Stromal cell of bone marrow (primary cell): ENCODE results near the gene SMIM8.
"Not testable (repeated sequence)": the region's sequence is repeated elsewhere in the genome, so short reads cannot be mapped to it uniquely, and the experiment has no call there.

Experiments used
- DNase-seq: peaks from one replicate; pipeline ENCODE4 v3.0.0-alpha.2; 2012; ENCODE audit warnings: low read depth

SMIM8 gene

DNA sequence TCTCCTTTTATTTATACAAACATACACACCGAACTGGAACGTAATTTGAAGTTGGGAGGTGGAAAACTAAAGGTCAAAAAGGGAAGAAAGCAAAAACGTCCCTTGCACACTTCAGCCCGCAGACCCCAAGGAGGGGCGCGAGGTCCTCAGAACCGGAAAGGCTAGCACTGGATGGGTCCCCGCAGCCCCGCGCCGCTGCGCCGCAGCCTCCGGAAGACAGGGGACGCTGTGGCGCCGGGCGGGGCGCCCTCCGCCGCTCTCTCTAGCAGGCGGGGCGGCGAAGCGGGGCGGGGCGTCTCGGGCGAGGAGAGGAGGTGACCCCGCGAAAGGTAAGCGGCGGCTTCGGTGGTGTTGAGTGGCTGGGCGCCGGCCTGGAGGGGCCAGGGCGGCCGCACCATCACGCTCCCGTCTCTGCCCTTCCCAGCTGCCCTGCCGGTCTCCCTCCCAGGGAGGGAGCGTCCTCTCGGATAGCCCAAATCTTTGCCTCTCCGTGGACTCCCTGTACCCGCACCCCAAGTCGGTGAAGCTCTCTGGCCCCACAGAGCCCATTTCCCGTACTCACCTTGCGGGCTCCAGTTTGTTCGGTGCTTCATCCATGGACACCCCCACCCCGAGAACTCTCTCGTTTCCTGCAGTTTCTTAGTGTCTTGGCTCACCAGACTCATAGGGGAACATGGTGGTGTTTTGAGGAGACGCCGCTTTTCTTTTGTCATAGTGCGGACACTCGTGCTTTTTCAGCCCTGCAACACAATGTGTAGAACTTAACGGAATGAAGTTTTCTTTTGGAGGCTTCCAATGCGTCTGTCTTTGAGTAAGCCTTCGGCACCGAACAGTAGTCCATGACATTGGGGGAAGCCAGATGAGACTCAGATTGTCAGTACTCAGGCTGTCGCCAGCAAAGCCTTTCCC lies at the start of gene SMIM8:
SMIM8 (plus strand) TSS at position 285 of the 909 bp plus-strand sequence. CDS start 14,444 bp downstream, outside the sequence.
- peak; percentile 44 for DNase-seq

DNA sequence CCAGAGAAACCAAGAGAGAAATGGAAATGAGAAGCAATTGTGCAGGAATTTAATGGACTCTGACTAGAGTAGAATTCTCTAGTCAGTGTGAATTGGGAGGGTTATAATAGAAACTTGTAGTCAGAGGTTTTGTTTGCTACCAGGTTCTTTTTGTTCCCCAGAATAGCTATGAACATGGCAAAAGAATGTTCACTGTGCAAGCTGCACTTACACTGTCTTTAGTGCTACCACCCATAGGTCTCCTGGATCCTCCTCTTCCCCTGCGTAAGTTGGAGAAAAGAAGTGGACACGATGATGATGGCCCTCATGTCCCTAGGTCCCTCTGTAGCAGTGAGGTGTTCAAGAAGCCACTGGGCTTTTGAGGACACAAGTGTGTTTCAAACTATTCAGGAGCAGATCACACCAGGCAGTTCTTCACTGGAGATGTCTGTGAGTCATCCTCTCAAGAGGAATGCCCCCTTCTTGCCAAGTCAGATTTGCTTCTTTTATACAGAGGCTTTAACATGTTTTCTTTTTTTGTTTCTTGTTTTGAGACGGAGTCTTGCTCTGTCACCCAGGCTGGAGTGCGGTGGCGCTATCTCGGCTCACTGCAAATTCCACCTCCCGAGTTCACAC lies 47.6 kb upstream of the SMIM8 start:
- peak; percentile 34 for DNase-seq

GRCh38 chr6:87276624-87277023 lies 45.8 kb upstream of the SMIM8 start:
- no peak for DNase-seq

DNA sequence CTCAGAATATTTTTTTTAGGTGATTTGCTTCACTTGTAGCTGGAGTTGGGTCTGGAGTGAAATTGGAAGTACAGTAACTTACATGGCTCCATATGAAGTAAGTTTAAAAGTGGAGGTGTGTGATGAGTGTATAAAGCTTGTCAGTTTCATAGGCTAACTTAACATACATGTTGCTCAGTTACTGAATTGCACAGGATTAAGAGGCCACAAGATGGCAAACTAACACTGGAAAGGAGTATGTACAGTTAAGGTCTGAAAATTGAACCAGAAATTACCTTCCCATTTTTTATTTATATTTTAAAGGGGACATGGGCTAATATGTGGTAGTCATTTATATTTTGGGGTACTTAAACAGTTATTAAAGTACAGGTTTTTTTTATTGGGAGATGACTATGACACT lies 45.3 kb upstream of the SMIM8 start:
- no peak for DNase-seq

- no peak for DNase-seq
Observed at GRCh38 chr6:87279196-87279595, 43.2 kb upstream of the SMIM8 start.

DNA sequence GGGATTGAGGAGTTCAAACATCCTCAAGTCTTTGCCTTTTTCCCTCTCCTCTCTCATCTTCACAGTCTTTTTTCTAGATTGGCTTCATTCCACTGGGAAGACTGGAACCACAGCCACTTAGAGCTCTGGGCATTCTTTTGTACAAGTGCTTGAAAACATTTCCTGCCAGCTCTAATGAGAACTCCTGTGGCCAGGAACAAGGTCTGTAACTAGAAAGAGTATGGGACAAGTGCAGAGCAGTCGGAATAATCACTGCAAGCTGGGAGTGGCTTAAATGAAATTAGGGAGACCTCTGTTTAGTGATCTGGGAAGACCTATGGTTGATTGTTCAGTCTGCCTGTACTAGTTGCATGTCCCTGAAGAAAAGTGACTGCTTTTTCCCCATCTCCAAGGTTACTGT lies 41.0 kb upstream of the SMIM8 start:
- no peak for DNase-seq

DNA sequence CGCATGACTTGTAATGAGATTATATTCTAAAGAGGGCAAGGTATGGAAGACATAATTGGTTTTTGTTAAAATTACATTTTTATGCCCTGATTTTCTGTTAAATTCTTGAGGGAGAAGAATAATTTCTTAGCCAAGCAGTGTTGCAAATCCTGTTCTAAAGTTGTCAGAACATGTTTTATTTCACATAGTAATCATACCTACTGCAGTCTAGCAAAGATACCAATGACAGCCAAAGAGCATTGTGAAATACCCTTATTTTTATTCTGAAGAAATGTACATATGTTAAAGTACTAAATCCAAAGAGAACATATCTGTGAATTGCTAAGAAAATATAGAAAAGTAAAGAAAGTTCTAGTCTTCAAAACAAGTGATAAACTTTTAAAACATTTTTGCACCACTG lies 39.6 kb upstream of the SMIM8 start:
- DNase-seq: no peak

GRCh38 chr6:87283461-87283860 lies 38.9 kb upstream of the SMIM8 start:
- DNase-seq: no peak

DNA sequence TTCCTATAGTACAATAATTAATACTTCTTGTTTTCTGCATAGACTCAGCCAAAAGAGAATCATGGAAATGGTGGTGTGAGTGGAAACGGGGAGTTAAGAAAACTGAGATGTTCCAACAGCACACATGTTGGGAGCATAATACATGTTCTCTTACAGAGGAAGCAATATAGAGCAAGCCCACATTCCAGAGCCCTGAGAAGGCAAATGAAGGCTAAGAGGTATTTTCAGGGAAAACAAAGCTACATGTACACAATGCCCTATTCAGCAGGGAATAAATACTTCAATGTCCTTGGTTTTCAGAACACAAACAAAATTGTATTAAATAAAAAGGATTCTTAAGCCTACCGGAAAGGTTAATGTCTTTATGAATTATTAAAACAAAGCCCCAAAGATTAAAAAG lies 35.1 kb upstream of the SMIM8 start:
- DNase-seq: no peak

GRCh38 chr6:87289571-87289970 lies 32.8 kb upstream of the SMIM8 start:
- DNase-seq: no peak

- DNase-seq: no peak
Observed at GRCh38 chr6:87291883-87292282, 30.5 kb upstream of the SMIM8 start.

DNA sequence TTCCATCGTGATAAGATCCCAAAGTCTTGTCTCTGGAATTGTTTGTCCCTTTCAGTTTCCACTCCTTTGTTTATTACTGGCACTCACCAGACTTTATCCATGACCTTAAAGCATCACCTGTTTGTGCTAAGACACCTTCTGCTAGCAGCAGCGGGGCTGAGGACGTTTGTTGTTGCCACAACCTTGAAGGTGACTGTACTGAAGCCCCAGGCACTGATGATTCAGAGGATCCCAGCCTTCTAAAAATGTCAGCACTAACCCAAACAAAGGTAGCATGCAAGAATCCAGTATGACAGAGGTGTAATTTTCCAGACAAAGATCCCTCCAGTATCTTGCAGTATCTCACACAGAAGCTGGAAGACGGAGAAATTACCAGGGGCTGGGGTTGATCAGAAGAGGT lies 28.9 kb upstream of the SMIM8 start:
- DNase-seq: no peak

DNA sequence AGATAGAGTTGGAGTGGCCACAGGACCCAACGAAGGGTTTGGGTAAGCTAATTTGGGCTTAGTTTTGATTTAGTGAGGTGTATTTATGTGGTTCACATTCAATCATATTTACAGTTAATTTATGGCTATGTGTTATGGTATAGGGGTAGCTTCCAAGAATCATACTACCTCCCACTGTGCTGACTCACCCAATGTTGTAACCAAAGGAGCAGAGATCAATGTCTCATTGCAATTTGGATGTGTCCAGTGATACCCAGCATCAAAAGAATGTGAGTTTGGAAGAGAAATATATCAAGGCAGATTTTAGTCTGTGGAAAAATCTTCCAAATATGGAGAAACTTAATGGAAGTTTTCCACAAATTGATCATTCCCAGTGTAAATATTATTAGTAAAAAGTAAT lies 25.3 kb upstream of the SMIM8 start:
- peak; percentile 6 for DNase-seq

- DNase-seq: not testable (repeated sequence)
Observed at GRCh38 chr6:87301277-87301676, 21.1 kb upstream of the SMIM8 start.

- DNase-seq: no peak
Observed at GRCh38 chr6:87308970-87309369, 13.4 kb upstream of the SMIM8 start.

DNA sequence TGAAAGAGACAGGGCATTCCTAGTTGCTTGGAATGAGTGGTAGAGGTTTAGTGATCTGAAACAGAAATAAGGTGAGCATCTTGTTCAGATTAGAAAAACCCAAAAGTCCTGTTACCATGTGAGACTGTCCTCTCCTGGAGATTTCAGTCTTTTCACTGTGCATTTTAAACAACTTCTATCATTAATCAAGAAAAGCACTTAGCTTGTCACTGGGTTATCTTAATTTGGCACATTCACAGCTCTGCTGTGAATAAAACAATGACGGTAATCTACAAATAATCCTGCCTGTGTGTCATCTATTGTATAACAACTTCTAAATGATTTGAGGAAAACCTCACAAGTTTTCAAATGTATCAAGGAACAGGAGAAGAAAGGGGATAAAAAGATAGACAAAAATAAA lies 9.5 kb upstream of the SMIM8 start:
- DNase-seq: no peak

DNA sequence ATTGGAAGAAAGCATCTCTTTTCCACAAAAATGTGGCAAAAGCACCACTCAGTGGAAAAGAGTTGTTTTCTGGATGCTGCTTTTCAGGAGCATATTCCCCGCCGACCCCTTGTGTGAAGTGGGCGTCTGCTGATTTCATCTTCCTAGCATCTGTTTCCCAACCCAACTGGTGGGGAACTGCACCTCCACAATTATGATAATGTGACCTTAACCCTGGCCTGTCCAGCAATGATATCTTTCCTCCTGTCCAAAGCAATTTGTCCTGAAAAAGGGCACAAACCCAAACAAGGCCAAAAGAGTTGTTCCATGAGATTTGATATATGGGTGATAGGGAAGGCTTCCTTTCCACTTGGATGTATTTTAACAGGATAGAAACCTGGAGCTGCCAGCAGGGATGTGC lies 7.3 kb upstream of the SMIM8 start:
- DNase-seq: no peak

- no peak for DNase-seq
Observed at GRCh38 chr6:87319271-87319987, 3.0 kb upstream of the SMIM8 start.

DNA sequence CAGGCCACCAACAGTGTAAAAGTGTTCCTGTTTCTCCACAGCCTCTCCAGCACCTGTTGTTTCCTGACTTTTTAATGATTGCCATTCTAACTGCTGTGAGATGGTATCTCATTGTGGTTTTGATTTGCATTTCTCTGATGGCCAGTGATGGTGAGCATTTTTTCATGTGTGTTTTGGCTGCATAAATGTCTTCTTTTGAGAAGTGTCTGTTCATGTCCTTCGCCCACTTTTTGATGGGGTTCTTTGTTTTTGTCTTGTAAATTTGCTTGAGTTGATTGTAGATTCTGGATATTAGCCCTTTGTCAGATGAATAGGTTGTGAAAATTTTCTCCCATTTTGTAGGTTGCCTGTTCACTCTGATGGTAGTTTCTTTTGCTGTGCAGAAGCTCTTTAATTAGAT lies 1.5 kb downstream of the SMIM8 start:
- not testable (repeated sequence) for DNase-seq

GRCh38 chr6:87330961-87331360 lies 8.6 kb downstream of the SMIM8 start:
- no peak for DNase-seq

DNA sequence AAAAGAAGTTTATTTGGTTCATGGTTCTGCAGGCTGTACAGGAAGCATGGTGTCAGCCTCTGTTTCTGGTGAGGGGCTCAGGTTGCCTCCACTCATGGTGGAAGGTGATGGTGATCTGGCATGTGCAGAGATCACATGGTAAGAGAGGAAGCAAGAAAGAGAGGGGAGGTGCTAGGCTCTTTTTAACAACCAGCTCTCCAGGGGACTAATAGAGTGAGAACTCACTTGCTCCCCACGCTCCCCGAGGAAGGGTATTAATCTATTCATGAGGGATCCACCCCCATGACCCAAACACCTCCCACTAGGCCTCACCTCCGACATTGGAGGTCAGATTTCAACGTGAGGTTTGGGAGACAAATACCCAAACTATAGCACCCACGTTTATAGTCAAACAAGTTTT lies 10.6 kb downstream of the SMIM8 start:
- DNase-seq: no peak

- no peak for DNase-seq
Observed at GRCh38 chr6:87333591-87334181, 11.3 kb downstream of the SMIM8 start.

DNA sequence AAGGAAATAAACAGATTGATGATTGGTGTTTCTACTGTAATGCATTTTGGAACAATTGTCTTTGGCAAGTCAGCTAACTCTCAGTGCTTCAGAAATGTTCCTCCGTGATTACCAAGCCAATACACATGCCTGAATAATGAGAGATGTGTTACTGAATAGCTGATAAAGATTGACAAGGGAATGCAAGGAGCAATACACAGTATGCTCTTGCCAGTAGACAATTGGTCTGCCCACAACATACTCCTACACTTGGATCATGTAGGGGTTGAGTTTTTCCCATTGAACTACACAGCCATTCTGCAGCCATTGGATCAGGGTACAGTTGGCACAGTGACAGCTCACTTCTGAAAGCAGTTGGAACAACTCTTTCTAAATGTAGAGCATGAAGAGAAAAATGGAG lies 12.3 kb downstream of the SMIM8 start:
- DNase-seq: no peak
